Panc1 (cell line): Measurements from ENCODE around the gene FJX1. TPM values are rescaled to one million over a fixed set of nuclear protein-coding genes. Genes with fewer than 3 reads are reported as not detected.

Experiments used
- ATAC-seq: fragments of 200-7000 bp; cut with Tn5 transposase; 2 replicates; pipeline ENCODE4 v1.9.1; 2020; ENCODE audit warnings: mild to moderate bottlenecking, moderate library complexity
- BruUV-seq: library from RNA; stranded (reverse); fragments of 400-500 nt; replicated peaks from 2 replicates; lab custom pipeline; 2021; lab: Mats Ljungman, UMichigan
- CTCF ChIA-PET: fragments of 300-600 bp; sonication (Branson Sonifier 250); formaldehyde crosslinking; loops from one replicate; lab custom pipeline; 2022; ENCODE audit warnings: antibody characterized with exemption; lab: Charles Lee
- POLR2A ChIA-PET: fragments of 300-600 bp; sonication (Branson Sonifier 250); formaldehyde crosslinking; loops from one replicate; lab custom pipeline; 2022; ENCODE audit warnings: antibody characterized with exemption; lab: Charles Lee
- DNase-seq: peaks from one replicate; pipeline ENCODE4 v3.0.0-alpha.2; 2010; ENCODE audit warnings: low read depth, low spot score
- H3K27ac ChIP-seq: 2 replicates; pipeline ENCODE4 v1.5.1; 2011; ENCODE audit warnings: mild to moderate bottlenecking, low read length, inconsistent platforms
- H3K27me3 ChIP-seq: fragments of 200-500 bp; sonication (Bioruptor generic); 2 replicates; pipeline ENCODE4 v1.6.0; 2014; ENCODE audit warnings: low read length, inconsistent platforms; ENCODE audit not compliant: control insufficient read depth, insufficient read depth
- H3K36me3 ChIP-seq: fragments of 200-500 bp; sonication (Bioruptor generic); 2 replicates; pipeline ENCODE4 v1.5.1; 2014; ENCODE audit warnings: inconsistent platforms, mild to moderate bottlenecking, low read length, moderate library complexity; ENCODE audit not compliant: control insufficient read depth, insufficient read depth
- H3K4me1 ChIP-seq: 2 replicates; pipeline ENCODE4 v1.5.1; 2011; ENCODE audit warnings: inconsistent platforms, mild to moderate bottlenecking, low read length, moderate library complexity; ENCODE audit not compliant: control insufficient read depth, insufficient read depth
- H3K4me3 ChIP-seq, 2 experiments: 2 replicates each; pipeline ENCODE4 v1.5.1; 2011 to 2012; ENCODE audit warnings: low read depth in 2 of 2, low read length in 2 of 2, mild to moderate bottlenecking in 2 of 2, inconsistent platforms in 1 of 2, moderate library complexity in 1 of 2
- H3K9me3 ChIP-seq: fragments of 200-500 bp; sonication (Bioruptor generic); 2 replicates; pipeline ENCODE4 v1.5.1; 2014; ENCODE audit warnings: low read depth, mild to moderate bottlenecking, inconsistent platforms, low read length, moderate library complexity; ENCODE audit not compliant: control insufficient read depth, insufficient read depth
- CTCF ChIP-seq: fragments of 450-650 bp; IDR thresholded peaks from 2 replicates; pipeline ENCODE4 v1.5.1; 2017; ENCODE audit warnings: mild to moderate bottlenecking
- POLR2AphosphoS5 ChIP-seq: IDR thresholded peaks from 2 replicates; pipeline ENCODE4 v1.6.1; 2012; ENCODE audit warnings: mild to moderate bottlenecking, low read depth, low read length, moderate library complexity
- REST ChIP-seq, 2 experiments: IDR thresholded peaks; 2 replicates each; pipeline ENCODE4 v1.6.1; 2011 to 2012; ENCODE audit warnings: low read depth in 2 of 2, control low read depth in 1 of 2, low read length in 1 of 2, mild to moderate bottlenecking in 1 of 2, moderate library complexity in 1 of 2; ENCODE audit not compliant: insufficient read depth in 1 of 2
- SIN3A ChIP-seq: IDR thresholded peaks from 2 replicates; pipeline ENCODE4 v1.6.1; 2012; ENCODE audit warnings: low read depth, mild to moderate bottlenecking, low read length, moderate library complexity, borderline replicate concordance; ENCODE audit not compliant: insufficient read depth
- TCF7L2 ChIP-seq: IDR thresholded peaks from 2 replicates; pipeline ENCODE4 v1.6.1; 2011; ENCODE audit warnings: mild to moderate bottlenecking, low read depth, low read length, inconsistent platforms
- in situ Hi-C: cut with HindIII; loops from 2 replicates; pipeline ENCODE4 v1.10.0; 2016; ENCODE audit warnings: low sequenced_read_pairs, low pct_unique_long_range_greater_than_20kb
- intact Hi-C: fragments of 100-400 bp; cut with micrococcal nuclease; formaldehyde crosslinking; loops from one replicate; pipeline ENCODE4 v1.10.0; 2022; ENCODE audit not compliant: unreplicated experiment
- total RNA-seq: library from RNA; stranded (reverse); gene quantifications from one replicate; pipeline ENCODE4 v1.2.1, GENCODE V29; 2021; ENCODE audit not compliant: unreplicated experiment

The FJX1 gene
- total RNA-seq, 1 experiment from 2014 or later: 31.1 TPM

DNA sequence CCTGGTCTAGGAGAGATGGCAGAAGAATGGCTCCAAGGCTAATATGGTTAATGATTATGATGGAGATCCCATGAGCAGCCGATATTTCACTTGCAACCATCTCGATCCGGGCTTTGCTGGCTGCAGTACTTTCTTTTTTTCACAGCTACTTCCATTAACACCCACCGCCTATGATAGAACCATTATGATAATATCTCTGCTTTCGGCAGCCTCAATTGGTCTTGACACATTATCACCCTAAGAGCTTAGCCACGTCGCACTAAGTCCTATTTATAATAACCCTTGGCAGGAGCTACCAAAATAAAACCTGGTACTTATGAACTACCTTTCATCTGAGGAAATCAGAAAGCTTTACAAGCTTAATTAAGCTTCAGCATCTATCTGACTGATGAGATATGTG, 7.6 kb upstream of the FJX1 start:
- peaks cover 21% of the 10 kb centered on the region for H3K27me3 ChIP-seq
- ChIA-PET POLR2A (interaction anchor here (0.5 kb wide), 1 partner anchor 211 kb away, joined by 4 read pairs; no protein-coding TSS in a partner anchor), CTCF (interaction anchor here (2.6 kb wide), 1 partner anchor 212 kb away, joined by 7 read pairs; no protein-coding TSS in a partner anchor)
- peaks cover 3% of the 10 kb centered on the region for H3K4me1 ChIP-seq
- H3K4me3 ChIP-seq: no peak overlapping the region
- in situ Hi-C loops: no loop called here
- intact Hi-C loops: loop anchor here (10.0 kb wide), 1 partner anchor 424 kb away; no protein-coding TSS in a partner anchor
- H3K36me3 ChIP-seq: no peaks in the 10 kb centered on the region
- H3K27ac ChIP-seq: no peak overlapping the region
- ATAC-seq: no peak
- TF ChIP-seq CTCF (no peak), REST (IDR thresholded peaks at IDR 0.05; ENCODE audit: insufficient read depth in 1 of 2, low read depth in 2 of 2, low read length in 1 of 2) (no peak), POLR2AphosphoS5 (no peak), TCF7L2 (no peak), SIN3A (no peak)
- no peak for DNase-seq
- BruUV-seq: no TSS peak
- H3K9me3 ChIP-seq: no peaks in the 10 kb centered on the region

DNA sequence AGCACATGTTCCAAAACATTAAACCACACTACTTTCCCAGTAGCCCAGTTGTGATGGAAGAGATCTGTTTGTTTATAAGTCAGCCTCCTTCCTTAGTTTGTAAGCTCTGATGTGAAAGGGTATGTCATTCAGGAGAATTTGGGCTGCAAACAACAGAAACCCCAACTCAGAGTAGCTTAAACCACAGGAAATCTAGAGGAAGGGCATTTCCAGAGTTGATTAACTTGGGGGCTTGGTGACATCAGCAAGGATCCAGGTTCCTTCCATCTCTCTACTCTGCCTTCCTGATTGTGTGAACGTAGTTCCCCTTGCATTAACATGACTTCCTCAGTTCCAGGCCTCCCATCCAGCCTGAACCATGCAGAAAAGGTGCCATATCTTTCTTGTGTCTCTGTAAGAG, 6.5 kb upstream of the FJX1 start:
- no peaks in the 10 kb centered on the region for H3K9me3 ChIP-seq
- H3K27ac ChIP-seq: no peak overlapping the region
- H3K4me1 ChIP-seq: peaks cover 9% of the 10 kb centered on the region
- DNase-seq (no peak), ATAC-seq (no peak)
- TF ChIP-seq SIN3A (no peak), REST (IDR thresholded peaks at IDR 0.05; ENCODE audit: insufficient read depth in 1 of 2, low read depth in 2 of 2, low read length in 1 of 2) (no peak), POLR2AphosphoS5 (no peak), TCF7L2 (no peak), CTCF (no peak)
- H3K4me3 ChIP-seq: no peak overlapping the region
- intact Hi-C loops (loop anchor here (10.0 kb wide), 1 partner anchor 423 kb away; no protein-coding TSS in a partner anchor), in situ Hi-C loops (no loop called here)
- no peaks in the 10 kb centered on the region for H3K36me3 ChIP-seq
- no TSS peak for BruUV-seq
- POLR2A ChIA-PET: no interaction called here
- peaks cover 19% of the 10 kb centered on the region for H3K27me3 ChIP-seq
- CTCF ChIA-PET: interaction anchor here (2.6 kb wide), 1 partner anchor 210 kb away, joined by 7 read pairs; no protein-coding TSS in a partner anchor
